SK-N-SH (cell line): ENCODE data around the gene STRBP. TPM values are rescaled to one million over a fixed set of nuclear protein-coding genes. Genes with fewer than 3 reads are reported as not detected.

Experiments
- CTCF ChIA-PET: fragments of 300-600, 350-600 bp; formaldehyde crosslinking; extraction: SDS; loops from one replicate; lab custom pipeline; 2021; lab: Yijun Ruan, JAX
- POLR2A ChIA-PET: fragments of 350-600 bp; sonication (Branson Sonifier 250); formaldehyde crosslinking; extraction: SDS; loops from one replicate; lab custom pipeline; 2020; ENCODE audit warnings: antibody characterized with exemption, inconsistent platforms; lab: Yijun Ruan, JAX
- DNase-seq: peaks from one replicate; pipeline ENCODE4 v3.0.0; 2012
- H2AFZ ChIP-seq: fragments of 200-600 bp; sonication (generic); 2 replicates; pipeline ENCODE4 v1.8.1; 2016; ENCODE audit warnings: antibody characterized with exemption, mild to moderate bottlenecking, low read depth
- H3F3A ChIP-seq: fragments of 200-600 bp; sonication (generic); replicated peaks from 2 replicates; pipeline ENCODE3; 2016; ENCODE audit warnings: antibody characterized with exemption, mild to moderate bottlenecking; ENCODE audit not compliant: insufficient read depth
- H3K27ac ChIP-seq, 2 experiments: fragments of 200-500 bp in 1 of 2; fragments of 200-600 bp in 1 of 2; sonication (Bioruptor generic) in 1 of 2; sonication (generic), shearing (Covaris generic) in 1 of 2; 2 replicates each; pipeline versions ENCODE4 v1.5.1 to v1.6.1; 2014 to 2016; ENCODE audit warnings: low read depth in 2 of 2, inconsistent platforms in 1 of 2, low read length in 1 of 2, mild to moderate bottlenecking in 1 of 2, mixed read lengths in 1 of 2
- H3K27me3 ChIP-seq: fragments of 200-600 bp; sonication (generic), shearing (Covaris generic); 2 replicates; pipeline ENCODE4 v1.6.1; 2016; ENCODE audit warnings: mixed run types; ENCODE audit not compliant: insufficient read depth
- H3K36me3 ChIP-seq, 2 experiments: fragments of 200-500 bp in 1 of 2; fragments of 200-600 bp in 1 of 2; sonication (Bioruptor generic) in 1 of 2; sonication (generic) in 1 of 2; replicated peaks in 1 of 2; 2 replicates each; pipeline versions ENCODE3 to v1.5.1; 2014 to 2016; ENCODE audit warnings: low read length in 1 of 2, mild to moderate bottlenecking in 1 of 2; ENCODE audit not compliant: insufficient read depth in 2 of 2, control insufficient read depth in 1 of 2
- H3K4me1 ChIP-seq, 2 experiments: fragments of 200-500 bp in 1 of 2; fragments of 200-600 bp in 1 of 2; sonication (Bioruptor generic) in 1 of 2; sonication (generic), shearing (Covaris generic) in 1 of 2; 2 replicates each; pipeline versions ENCODE4 v1.5.1 to v1.6.1; 2014 to 2016; ENCODE audit warnings: low read depth in 1 of 2, low read length in 1 of 2, mixed run types in 1 of 2; ENCODE audit not compliant: insufficient read depth in 2 of 2, control insufficient read depth in 1 of 2
- H3K4me2 ChIP-seq: fragments of 200-600 bp; sonication (generic), shearing (Covaris generic); 2 replicates; pipeline ENCODE4 v1.6.1; 2017; ENCODE audit warnings: mixed run types
- H3K4me3 ChIP-seq, 2 experiments: fragments of 200-500 bp in 1 of 2; fragments of 200-600 bp in 1 of 2; sonication (Bioruptor generic) in 1 of 2; sonication (generic), shearing (Covaris generic) in 1 of 2; 2 replicates each; pipeline versions ENCODE4 v1.5.1 to v1.8.1; 2014 to 2016; ENCODE audit warnings: low read depth in 2 of 2, inconsistent platforms in 1 of 2, low read length in 1 of 2, mild to moderate bottlenecking in 1 of 2, mixed read lengths in 1 of 2, moderate library complexity in 1 of 2
- H3K79me2 ChIP-seq: fragments of 200-600 bp; sonication (generic); 2 replicates; pipeline ENCODE4 v1.8.1; 2017; ENCODE audit warnings: mild to moderate bottlenecking; ENCODE audit not compliant: insufficient read depth
- H3K9ac ChIP-seq: fragments of 200-600 bp; sonication (generic); 2 replicates; pipeline ENCODE4 v1.6.1; 2017; ENCODE audit warnings: mixed run types
- H3K9me2 ChIP-seq: fragments of 200-600 bp; sonication (generic); 2 replicates; pipeline ENCODE4 v1.6.1; 2017; ENCODE audit warnings: mixed run types
- H3K9me3 ChIP-seq: fragments of 200-600 bp; sonication (generic); 2 replicates; pipeline ENCODE4 v1.6.1; 2017; ENCODE audit warnings: mixed run types, mild to moderate bottlenecking, moderate library complexity
- H4K20me1 ChIP-seq: fragments of 200-600 bp; sonication (generic); 2 replicates; pipeline ENCODE4 v1.6.1; 2017; ENCODE audit warnings: mild to moderate bottlenecking, mixed run types; ENCODE audit not compliant: insufficient read depth
- ELF1 ChIP-seq: IDR thresholded peaks from 2 replicates; pipeline ENCODE4 v1.4.0; 2012
- EP300 ChIP-seq, 2 experiments: IDR thresholded peaks; 2 replicates each; pipeline versions ENCODE4 v1.4.0 to v1.6.1; 2012; ENCODE audit warnings: borderline replicate concordance in 1 of 2, low read depth in 1 of 2, low read length in 1 of 2
- FOSL2 ChIP-seq: IDR thresholded peaks from 2 replicates; pipeline ENCODE4 v1.4.0; 2012; ENCODE audit warnings: low read depth, mild to moderate bottlenecking, moderate library complexity, borderline replicate concordance
- GATA2 ChIP-seq: sonication (generic); formaldehyde crosslinking; IDR thresholded peaks from 2 replicates; pipeline ENCODE4 v1.5.0; 2020; ENCODE audit warnings: mild to moderate bottlenecking, missing genetic modification reagents
- MAX ChIP-seq: IDR thresholded peaks from 2 replicates; pipeline ENCODE4 v1.4.0; 2012; ENCODE audit warnings: low read depth
- PBX3 ChIP-seq: IDR thresholded peaks from 2 replicates; pipeline ENCODE4; 2012
- RXRA ChIP-seq: IDR thresholded peaks from 2 replicates; pipeline ENCODE4 v1.4.0; 2012; ENCODE audit warnings: low read depth, mild to moderate bottlenecking, borderline replicate concordance
- SMC3 ChIP-seq: IDR thresholded peaks from 2 replicates; pipeline ENCODE4 v1.6.1; 2012; ENCODE audit warnings: low read depth, low read length, improper control_type of control experiment
- TAF1 ChIP-seq: IDR thresholded peaks from 2 replicates; pipeline ENCODE4 v1.6.1; 2012; ENCODE audit warnings: low read depth, mild to moderate bottlenecking, low read length, moderate library complexity, borderline replicate concordance
- TEAD4 ChIP-seq: IDR thresholded peaks from 2 replicates; pipeline ENCODE4 v1.4.0; 2012; ENCODE audit warnings: mild to moderate bottlenecking, borderline replicate concordance; ENCODE audit not compliant: insufficient read depth
- YY1 ChIP-seq: IDR thresholded peaks from 2 replicates; pipeline ENCODE4 v1.4.0; 2012; ENCODE audit warnings: low read depth, mild to moderate bottlenecking
- WGBS: methylation state at CpG from one replicate; pipeline ENCODE4 v1.1.6; 2017; ENCODE audit warnings: low lambda C conversion rate; 5-methylcytosine and 5-hydroxymethylcytosine counted together
- polyA plus RNA-seq, 3 experiments: library from polyadenylated mRNA; depleted of rRNA; stranded (reverse); fragments of >200 nt; gene quantifications; 2 replicates each; pipeline ENCODE4 v1.2.3, GENCODE V29; 2012
- TF ChIP-seq, protein P1 (sequence below): IDR thresholded peaks from 2 replicates; pipeline ENCODE4 v1.6.1; 2012; ENCODE audit warnings: mild to moderate bottlenecking, low read depth, low read length, moderate library complexity

STRBP gene
- polyA plus RNA-seq, 1 of the 3 experiments (the other 2 are of a cell fraction), result 5.9 TPM

GRCh38 chr9:123287639-123288038 is 19.3 kb upstream of the STRBP start:
- no peak overlapping the region for H3K4me2 ChIP-seq
- no peaks in the 10 kb centered on the region for H3K36me3 ChIP-seq
- no peak overlapping the region for H2AFZ ChIP-seq
- DNase-seq, result no peak
- H3K27me3 ChIP-seq, result no peaks in the 10 kb centered on the region
- TF ChIP-seq EP300 (IDR thresholded peaks at IDR 0.05; ENCODE audit: borderline replicate concordance in 1 of 2, low read depth in 1 of 2, low read length in 1 of 2) (no peak), TAF1 (no peak), TEAD4 (no peak)
- TF ChIP-seq, protein P1, sequence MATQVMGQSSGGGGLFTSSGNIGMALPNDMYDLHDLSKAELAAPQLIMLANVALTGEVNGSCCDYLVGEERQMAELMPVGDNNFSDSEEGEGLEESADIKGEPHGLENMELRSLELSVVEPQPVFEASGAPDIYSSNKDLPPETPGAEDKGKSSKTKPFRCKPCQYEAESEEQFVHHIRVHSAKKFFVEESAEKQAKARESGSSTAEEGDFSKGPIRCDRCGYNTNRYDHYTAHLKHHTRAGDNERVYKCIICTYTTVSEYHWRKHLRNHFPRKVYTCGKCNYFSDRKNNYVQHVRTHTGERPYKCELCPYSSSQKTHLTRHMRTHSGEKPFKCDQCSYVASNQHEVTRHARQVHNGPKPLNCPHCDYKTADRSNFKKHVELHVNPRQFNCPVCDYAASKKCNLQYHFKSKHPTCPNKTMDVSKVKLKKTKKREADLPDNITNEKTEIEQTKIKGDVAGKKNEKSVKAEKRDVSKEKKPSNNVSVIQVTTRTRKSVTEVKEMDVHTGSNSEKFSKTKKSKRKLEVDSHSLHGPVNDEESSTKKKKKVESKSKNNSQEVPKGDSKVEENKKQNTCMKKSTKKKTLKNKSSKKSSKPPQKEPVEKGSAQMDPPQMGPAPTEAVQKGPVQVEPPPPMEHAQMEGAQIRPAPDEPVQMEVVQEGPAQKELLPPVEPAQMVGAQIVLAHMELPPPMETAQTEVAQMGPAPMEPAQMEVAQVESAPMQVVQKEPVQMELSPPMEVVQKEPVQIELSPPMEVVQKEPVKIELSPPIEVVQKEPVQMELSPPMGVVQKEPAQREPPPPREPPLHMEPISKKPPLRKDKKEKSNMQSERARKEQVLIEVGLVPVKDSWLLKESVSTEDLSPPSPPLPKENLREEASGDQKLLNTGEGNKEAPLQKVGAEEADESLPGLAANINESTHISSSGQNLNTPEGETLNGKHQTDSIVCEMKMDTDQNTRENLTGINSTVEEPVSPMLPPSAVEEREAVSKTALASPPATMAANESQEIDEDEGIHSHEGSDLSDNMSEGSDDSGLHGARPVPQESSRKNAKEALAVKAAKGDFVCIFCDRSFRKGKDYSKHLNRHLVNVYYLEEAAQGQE, result no peak
- H3K4me1 ChIP-seq, result no peaks in the 10 kb centered on the region; a peak in 1 of 4 replicates
- 54% methylated on average over 3 of the region's 3 CpGs for WGBS
- H3K4me3 ChIP-seq, result no peak overlapping the region
- no peak overlapping the region for H3K9ac ChIP-seq
- H3F3A ChIP-seq, result no peaks in the 10 kb centered on the region
- no peaks in the 10 kb centered on the region for H3K9me2 ChIP-seq
- no peaks in the 10 kb centered on the region for H3K79me2 ChIP-seq
- POLR2A ChIA-PET, result no interaction called here
- no peaks in the 10 kb centered on the region for H4K20me1 ChIP-seq
- CTCF ChIA-PET, result no interaction called here
- no peak overlapping the region for H3K27ac ChIP-seq
- H3K9me3 ChIP-seq, result no peaks in the 10 kb centered on the region

GRCh38 chr9:123286324-123286723 is 17.9 kb upstream of the STRBP start:
- 71% methylated on average over 1 of the region's 1 CpG for WGBS
- no peak overlapping the region for H2AFZ ChIP-seq
- H4K20me1 ChIP-seq, result no peaks in the 10 kb centered on the region
- no peak for DNase-seq
- no peaks in the 10 kb centered on the region for H3K9me2 ChIP-seq
- H3K27ac ChIP-seq, result no peak overlapping the region
- H3K36me3 ChIP-seq, result no peaks in the 10 kb centered on the region
- H3K4me1 ChIP-seq, result no peaks in the 10 kb centered on the region; a peak in 1 of 4 replicates
- no peaks in the 10 kb centered on the region for H3F3A ChIP-seq
- no peaks in the 10 kb centered on the region for H3K27me3 ChIP-seq
- CTCF ChIA-PET, result interaction anchor here (0.8 kb wide), 1 partner anchor 17 kb away, joined by 3 read pairs; no protein-coding TSS in a partner anchor
- POLR2A ChIA-PET, result no interaction called here
- no peak overlapping the region for H3K4me3 ChIP-seq
- no peak overlapping the region for H3K9ac ChIP-seq
- no peaks in the 10 kb centered on the region for H3K79me2 ChIP-seq
- no peak for TF ChIP-seq GATA2 (CRISPR knock-in tag)
- H3K4me2 ChIP-seq, result no peak overlapping the region
- H3K9me3 ChIP-seq, result no peaks in the 10 kb centered on the region

GRCh38 chr9:123284656-123285055 is 16.3 kb upstream of the STRBP start:
- CTCF ChIA-PET, result no interaction called here
- Histone ChIP-seq H4K20me1 (no peaks in the 10 kb centered on the region), H3K4me3 (no peak overlapping the region), H3K9me3 (no peaks in the 10 kb centered on the region), H3K27ac (no peak overlapping the region), H3F3A (no peaks in the 10 kb centered on the region), H3K79me2 (no peaks in the 10 kb centered on the region), H3K36me3 (no peaks in the 10 kb centered on the region), H3K4me1 (no peaks in the 10 kb centered on the region; a peak in 1 of 4 replicates), H3K9me2 (no peaks in the 10 kb centered on the region), H3K4me2 (no peak overlapping the region), H3K27me3 (no peaks in the 10 kb centered on the region), H3K9ac (no peak overlapping the region), H2AFZ (no peak overlapping the region)
- POLR2A ChIA-PET, result no interaction called here
- no peak for DNase-seq
- 65% methylated on average over 7 of the region's 7 CpGs for WGBS
- TF ChIP-seq FOSL2, result no peak
- no peak for TF ChIP-seq SMC3
- no peak for TF ChIP-seq PBX3
- TF ChIP-seq YY1, result no peak
- TF ChIP-seq RXRA, result no peak
- TF ChIP-seq, protein P1, result no peak
- TF ChIP-seq MAX, result no peak
- no peak for TF ChIP-seq ELF1
